CD4-positive, alpha-beta T cell treated with Interferon alpha-2 for 1 hour (primary cell): ENCODE data around the gene BRME1.
"Not testable (repeated sequence)": the region's sequence is repeated elsewhere in the genome, so short reads cannot be mapped to it uniquely, and the experiment has no call there.

Experiments
- DNase-seq, 2 donors: peaks; one replicate each; pipeline ENCODE4 v3.0.0-alpha.2; 2020 to 2022

BRME1 gene

GRCh38 chr19:13864667-13865570 lies 41.0 kb downstream of the BRME1 start:
- no peak for DNase-seq

GRCh38 chr19:13864046-13864666 lies 41.8 kb downstream of the BRME1 start:
- DNase-seq: no peak

- DNase-seq: peak; percentile 89 to 91
Measured at GRCh38 chr19:13861714-13862531, 44.0 kb downstream of the BRME1 start.

DNA sequence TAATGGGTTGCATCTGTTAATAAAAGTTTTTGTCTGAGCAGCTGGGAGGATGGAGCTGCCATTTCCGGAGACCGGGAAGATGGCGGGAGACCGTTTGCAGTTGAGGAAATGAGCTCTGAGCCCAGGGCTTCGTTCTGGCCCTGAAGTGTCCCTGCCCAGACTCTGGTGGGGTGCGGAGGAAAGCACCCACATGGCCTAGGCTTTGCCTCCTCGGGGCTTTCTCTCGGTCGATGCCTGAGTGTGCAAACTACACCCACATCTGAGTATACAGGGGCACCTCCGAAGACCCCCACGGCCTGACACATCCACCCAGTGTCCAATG lies 44.6 kb downstream of the BRME1 start:
- no peak for DNase-seq

- DNase-seq: no peak
Measured at GRCh38 chr19:13860679-13861391, 45.1 kb downstream of the BRME1 start.

DNA sequence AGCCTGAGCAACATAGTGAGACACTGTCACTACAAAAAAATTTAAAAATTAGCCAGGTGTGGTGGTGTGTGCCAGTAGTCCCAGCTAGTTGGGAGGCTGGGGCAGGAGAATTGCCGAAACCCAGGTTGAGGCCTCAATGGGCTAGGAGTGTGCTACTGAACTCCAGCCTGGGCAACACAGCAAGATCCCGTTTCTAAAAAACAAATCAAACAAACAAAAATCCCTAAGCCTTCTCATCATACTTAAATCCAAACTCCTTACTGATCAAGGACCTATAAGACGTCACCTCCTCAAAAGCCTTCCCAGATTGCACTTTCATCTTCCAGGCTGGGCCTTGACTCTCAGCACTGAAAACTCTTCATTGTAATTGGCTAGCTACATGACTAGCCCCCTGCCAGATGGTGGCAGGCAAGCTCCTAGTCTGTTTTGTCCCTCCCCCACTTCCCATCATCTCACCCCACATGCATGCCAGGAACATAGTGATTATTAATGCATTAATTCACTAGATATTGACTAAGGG lies 46.5 kb downstream of the BRME1 start:
- DNase-seq: no peak

DNA sequence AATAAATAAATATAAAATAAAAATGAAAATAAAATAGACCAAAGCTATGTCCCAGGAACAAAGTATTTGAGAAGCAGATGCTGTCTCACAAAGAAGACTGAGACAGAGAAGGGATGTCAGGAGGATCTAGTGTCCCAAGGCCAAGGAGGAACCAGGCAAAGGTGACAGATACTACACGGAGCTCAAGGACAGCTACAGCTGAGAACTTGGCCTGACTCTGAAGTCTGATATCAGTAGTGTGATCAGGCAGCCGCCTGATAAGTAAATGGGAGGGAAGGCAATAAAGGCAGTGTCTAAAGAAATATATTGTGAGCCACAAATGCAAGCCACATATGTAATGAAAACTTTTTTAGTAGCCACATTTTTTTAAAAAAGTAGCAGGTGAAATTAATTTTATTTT lies 49.4 kb downstream of the BRME1 start:
- DNase-seq: no peak

DNA sequence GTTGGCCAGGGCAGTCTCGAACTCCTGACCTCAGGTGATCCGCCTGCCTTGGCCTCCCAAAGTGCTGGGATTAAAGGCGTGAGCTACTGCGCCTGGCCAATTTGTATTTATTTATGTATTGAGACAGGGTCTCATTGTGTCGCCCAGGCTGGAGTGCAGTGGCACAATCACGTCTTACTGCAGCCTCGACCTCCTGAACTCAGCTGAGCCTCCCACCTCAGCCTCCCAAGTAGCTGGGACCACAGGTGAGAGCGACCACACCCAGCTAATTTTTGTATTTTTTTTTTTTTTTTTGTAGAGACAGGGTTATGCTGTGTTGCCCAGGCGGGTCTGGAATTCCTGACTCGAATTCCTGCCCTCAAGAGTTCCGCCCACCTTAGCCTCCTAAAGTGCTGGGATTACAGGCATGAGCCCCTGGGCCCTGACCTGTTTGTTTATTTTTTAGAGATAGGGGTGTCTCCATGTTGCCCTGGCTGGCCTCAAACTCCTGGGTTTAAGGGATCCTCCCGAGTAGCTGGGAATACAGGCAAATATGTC lies 53.7 kb downstream of the BRME1 start:
- not testable (repeated sequence) for DNase-seq

DNA sequence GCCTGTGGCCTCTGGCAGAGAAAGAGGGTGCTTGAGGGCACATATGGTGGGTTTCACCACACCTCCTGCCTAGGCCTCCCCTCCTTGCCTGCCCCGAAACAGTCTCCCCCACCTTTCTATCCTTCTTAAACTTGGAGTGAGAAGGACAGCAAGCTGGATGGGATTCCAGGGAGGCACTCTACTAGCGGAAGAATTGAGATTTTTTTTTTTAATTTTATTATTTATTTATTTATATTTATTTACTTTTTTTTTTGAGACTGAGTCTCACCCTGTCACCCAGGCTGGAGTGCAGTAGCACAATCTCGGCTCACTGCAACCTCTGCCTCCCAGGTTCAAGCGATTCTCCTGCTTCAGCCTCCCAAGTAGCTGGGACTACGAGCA lies 54.2 kb downstream of the BRME1 start:
- DNase-seq: not testable (repeated sequence)

DNA sequence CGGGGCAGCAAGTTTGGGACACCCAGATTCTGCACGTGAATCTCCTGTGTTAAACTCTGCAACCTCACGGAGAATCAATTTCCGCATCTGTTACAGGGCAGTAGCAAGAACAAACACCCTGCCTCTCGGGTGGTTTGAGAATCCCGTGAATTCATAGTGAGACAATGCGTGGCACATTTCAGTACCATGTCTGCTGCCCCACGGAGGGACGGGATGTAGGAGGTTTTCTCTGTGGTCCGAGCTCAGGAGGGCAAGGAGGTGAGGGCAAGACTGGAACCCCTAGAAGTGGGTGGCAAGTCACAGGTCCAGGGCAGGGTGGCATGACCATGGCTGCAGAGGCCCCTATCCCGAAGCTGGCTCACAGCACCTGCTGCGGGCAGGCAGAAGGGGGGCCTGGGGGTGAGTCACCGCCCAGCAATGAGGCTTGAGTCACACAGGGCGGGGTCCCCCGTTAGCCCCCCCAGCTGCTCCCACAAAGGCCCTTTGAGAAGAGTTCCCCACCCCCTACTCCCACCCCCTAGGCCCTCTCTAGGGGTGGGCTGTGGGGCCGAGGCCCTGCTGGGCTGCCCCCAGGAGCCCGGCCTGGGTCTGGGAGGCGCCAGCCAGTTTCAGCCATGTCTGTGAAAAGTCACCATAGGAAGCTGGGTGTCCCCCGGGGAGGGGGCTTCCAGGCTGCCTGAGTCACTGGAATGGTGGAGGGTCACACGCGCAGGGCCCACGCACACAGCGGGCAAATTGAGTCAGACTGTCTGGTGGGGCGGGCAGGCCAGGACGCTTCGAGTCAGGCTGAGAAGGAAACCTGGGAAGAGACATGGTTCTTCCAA lies 54.8 kb downstream of the BRME1 start:
- DNase-seq: peak; percentile 66 to 72

DNA sequence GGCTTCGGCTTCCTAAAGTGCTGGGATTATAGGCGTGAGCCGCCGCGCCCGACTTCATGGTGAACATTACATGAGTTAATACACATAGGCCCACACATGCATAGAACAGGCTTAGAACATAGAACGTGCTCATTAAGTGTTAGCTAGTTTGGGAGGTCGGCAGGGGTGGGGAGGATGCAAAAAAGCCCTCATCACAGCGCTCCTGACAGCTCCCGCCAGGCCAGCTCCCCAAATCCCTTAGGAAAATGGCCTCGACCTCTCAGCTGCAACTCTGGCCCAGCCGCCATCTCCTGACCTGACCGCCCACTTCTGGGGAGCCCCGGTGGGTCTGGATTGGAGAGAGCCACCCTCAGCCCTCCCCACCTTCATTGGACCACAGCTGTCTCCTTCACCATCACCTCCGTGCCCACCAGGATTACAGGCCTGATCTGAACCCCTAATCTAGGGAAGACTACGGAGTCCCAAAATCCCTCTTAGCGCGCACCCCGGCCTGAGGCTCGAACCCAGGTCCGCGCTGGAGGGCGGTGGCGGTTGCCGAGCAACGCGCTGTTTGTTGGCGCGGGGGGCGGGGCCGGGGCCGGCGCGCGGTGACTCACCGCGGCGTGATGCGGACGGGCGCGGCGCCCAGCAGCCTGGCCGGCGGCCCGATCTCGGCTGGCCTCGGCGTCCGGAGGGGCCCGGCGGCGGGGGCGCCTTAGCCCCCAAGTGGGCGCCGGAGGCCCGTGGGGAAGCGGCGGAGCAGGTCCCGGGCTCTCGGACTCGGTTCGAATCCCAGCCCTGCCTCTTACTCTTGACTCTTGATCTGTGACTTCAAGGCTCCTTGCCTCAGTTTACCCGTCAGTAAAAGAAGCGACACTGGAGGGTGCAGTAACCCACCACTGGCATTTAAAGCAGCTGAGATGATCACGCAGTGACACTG lies 55.7 kb downstream of the BRME1 start:
- peak; percentile 81 to 82 for DNase-seq

GRCh38 chr19:13848798-13849676 lies 56.9 kb downstream of the BRME1 start:
- DNase-seq: no peak

- DNase-seq: no peak
Measured at GRCh38 chr19:13848340-13848677, 57.6 kb downstream of the BRME1 start.

DNA sequence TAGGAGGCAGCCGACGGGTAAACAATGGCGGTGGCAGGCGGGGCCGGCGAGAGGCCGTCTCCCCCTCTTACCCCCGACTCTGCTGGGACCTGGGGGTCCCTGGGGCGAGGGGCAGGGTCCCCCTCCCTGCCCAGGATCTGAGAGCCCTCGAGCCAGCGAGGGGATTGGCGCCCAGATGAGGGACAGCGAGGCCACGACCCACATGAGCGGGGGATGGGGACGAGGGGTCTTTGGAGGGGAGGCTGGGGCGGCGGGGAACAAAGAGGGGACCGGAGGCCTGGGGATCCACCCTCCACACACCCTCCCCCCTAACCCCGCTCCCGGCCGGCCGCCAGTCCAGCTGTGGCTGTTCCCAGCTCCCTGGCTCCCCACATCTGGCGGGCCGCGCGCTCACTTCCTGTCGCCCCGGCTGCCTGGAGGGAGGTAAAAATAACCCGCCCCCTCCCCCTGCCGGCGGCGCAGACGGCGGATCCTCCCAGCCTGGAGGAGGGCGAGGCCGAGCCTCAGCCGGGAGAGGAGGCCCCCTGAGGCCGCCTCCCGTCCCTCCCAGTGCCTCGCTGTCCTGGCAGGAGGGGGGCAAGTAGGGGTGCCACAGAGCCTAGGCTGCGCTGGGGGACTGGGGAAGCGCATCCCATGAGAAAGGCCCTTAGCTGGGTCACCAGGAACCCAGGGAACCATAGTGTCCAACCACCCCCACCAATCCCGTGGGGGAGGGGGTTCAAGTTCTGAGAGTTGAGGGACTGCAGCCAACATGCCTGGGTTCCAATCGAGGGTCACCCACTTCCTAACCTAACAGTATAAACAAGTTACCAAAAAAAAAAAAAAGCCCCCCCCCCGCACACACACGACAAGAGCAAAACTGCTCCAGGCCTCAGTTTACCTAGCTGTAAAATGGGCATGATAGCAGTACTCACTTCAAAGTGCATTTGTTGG lies 58.2 kb downstream of the BRME1 start:
- DNase-seq: peak; percentile 88 to 90

DNA sequence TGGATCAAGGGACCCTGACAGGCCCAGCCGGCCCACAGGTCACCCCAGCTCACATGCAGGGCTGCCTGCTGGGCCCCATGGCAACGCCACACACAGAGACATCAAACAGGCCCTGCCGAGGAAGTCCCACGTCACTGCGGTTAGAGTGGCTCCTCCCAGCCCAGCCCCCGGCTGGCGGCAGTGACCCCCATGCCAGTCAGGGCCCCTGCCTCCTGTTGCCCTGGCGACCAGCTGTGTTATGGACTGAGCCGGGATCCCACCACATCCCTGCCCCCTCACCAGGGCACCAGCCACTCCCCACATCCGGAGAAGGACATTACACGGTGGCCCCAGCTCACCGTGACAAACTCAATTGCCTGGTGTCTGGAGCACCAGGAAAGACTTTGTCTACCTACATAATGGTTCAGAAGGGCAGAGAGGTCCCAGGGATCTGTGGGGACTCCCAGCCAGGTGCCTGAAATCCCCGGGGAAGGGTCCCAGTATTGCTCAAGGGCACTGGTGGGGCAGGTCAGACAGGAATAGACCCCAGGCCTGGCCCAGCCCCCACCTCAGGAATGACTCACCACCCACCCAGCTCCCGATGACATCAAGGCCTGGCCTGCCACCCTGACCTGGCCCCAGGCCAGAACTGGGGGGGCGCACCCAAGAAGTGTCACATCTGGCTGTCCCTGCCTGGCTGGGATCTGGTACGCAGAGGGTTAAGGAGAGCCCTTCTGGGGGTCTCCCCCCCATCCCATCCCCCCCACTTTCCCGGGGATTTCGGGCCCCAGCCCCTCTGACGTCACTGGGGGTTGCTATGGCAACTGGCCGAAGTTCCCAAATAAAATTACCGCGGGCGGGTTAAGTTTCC lies 59.1 kb downstream of the BRME1 start:
- DNase-seq: peak; percentile 100

DNA sequence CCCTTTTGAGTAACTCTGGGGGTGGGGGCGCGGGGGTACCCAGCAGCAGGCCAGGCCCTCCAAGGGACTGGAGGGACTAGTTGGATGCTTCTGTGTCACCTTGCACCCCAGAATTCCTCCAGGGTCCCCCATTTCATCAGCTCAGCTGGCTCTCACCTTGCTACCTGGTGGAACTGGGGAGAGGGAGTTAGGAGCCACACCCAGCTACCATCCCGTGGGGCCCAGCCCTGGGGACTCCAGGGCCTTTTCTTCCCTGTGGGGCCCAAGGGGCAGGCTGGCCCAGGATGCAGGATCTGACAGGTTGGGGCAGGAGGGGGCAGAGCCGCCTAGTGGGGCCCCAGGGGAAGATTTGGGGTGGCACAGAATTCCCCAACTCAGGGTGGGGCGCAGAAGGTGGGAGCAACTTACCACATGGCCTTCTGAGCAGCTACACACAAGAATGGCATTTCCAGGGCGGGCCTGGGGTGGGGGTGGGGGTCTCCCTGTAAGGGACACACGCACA lies 61.7 kb downstream of the BRME1 start:
- DNase-seq: peak in 1 of 2 donors; percentile 49
